HEK293 (cell line): ENCODE data around the gene STK39.

ENCODE experiments used
- BCL11A ChIP-seq: fragments of 450-650 bp; formaldehyde crosslinking; IDR thresholded peaks from 2 replicates; pipeline ENCODE4 v1.5.1; 2016; ENCODE audit warnings: low read depth, missing biosample characterization, missing genetic modification characterization
- ZNF596 ChIP-seq: fragments of 450-650 bp; IDR thresholded peaks from 2 replicates; pipeline ENCODE4 v1.5.0; 2018; ENCODE audit warnings: missing biosample characterization, mild to moderate bottlenecking, missing genetic modification characterization, moderate library complexity
- TF ChIP-seq, protein P1 (sequence below): fragments of 450-650 bp; formaldehyde crosslinking; IDR thresholded peaks from 2 replicates; pipeline ENCODE4 v1.5.1; 2016; ENCODE audit warnings: missing biosample characterization, missing genetic modification characterization
- TF ChIP-seq, protein P2 (sequence below): fragments of 450-650 bp; formaldehyde crosslinking; IDR thresholded peaks from 2 replicates; pipeline ENCODE4 v1.5.1; 2016; ENCODE audit warnings: missing biosample characterization, missing genetic modification characterization

DNA sequence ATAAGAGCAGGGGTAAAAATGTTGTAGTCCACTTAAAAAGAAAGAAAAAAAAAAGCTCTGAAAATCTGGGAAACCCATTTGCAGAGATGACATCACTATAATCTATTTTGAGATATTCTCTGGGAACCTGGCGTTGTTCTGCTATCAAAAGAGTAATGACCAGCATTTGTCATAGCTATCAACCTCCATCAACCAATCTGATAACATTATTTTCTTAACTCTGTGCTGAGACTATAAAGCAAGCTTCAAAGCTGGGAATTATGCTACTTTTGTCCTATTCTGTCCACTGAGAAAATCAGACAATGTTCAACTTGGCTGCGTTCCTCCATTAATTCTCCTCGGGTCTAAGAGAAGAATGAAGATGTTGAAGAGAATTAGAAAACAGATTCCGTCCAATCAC lies 107.5 kb downstream of the STK39 start:
- TF ChIP-seq, protein P1, sequence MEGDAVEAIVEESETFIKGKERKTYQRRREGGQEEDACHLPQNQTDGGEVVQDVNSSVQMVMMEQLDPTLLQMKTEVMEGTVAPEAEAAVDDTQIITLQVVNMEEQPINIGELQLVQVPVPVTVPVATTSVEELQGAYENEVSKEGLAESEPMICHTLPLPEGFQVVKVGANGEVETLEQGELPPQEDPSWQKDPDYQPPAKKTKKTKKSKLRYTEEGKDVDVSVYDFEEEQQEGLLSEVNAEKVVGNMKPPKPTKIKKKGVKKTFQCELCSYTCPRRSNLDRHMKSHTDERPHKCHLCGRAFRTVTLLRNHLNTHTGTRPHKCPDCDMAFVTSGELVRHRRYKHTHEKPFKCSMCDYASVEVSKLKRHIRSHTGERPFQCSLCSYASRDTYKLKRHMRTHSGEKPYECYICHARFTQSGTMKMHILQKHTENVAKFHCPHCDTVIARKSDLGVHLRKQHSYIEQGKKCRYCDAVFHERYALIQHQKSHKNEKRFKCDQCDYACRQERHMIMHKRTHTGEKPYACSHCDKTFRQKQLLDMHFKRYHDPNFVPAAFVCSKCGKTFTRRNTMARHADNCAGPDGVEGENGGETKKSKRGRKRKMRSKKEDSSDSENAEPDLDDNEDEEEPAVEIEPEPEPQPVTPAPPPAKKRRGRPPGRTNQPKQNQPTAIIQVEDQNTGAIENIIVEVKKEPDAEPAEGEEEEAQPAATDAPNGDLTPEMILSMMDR (tag by site-specific recombination), result no peak
- TF ChIP-seq BCL11A (tag by site-specific recombination) (no peak), ZNF596 (tag by site-specific recombination) (no peak)
- TF ChIP-seq, protein P2, sequence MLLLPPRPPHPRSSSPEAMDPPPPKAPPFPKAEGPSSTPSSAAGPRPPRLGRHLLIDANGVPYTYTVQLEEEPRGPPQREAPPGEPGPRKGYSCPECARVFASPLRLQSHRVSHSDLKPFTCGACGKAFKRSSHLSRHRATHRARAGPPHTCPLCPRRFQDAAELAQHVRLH (tag by site-specific recombination), result no peak
